Measurements from ENCODE around the gene SAMD11.
A peak's percentile ranks its signal among the peaks of the same experiment; 100 is the strongest.

GRCh38 chr1:924656-925560, 1.2 kb downstream of the SAMD11 start:
- TF ChIP-seq CTCF (conservative IDR thresholded peaks at IDR 0.05) (no peak), ZFX (IDR thresholded peaks at IDR 0.05) (peak; percentile 45; the same call in 1 of the 2 replicates)

Measured in C4-2B (cell line).